ENCODE results near the gene RAD21L1.

Gene RAD21L1

DNA sequence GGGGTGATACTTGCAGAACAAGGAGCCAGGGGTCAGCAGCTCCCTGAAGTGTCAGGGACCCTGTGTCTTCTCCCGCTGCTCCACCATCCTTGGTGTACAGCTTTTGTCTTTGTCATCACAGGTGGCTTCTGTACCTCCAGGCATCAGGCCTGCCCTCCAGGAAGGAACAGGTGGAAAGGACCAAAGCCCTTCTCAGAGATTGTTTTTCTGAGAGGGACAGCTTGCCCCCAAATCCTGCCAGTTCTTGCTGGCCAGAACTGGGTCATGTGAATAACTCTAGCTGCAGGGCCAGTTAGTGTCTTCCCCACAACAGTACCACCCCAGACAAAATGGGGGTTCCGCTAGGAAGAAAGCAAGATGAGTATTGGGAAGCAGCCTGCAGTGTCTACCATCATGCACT, 71.6 kb downstream of the RAD21L1 start:
- H3K79me1 ChIP-seq (ENCODE audit: low read depth, low read length), result no peaks in the 10 kb centered on the region
- H3K9ac ChIP-seq (ENCODE audit: low read depth, low read length, poor library complexity), result no peak overlapping the region
- no peak overlapping the region for H3K23ac ChIP-seq (ENCODE audit: low read depth, low read length, poor library complexity)
- no peak overlapping the region for H3K4me3 ChIP-seq (ENCODE audit: low read length in 2 of 2)
- no peak overlapping the region for H2BK5ac ChIP-seq (ENCODE audit: low read length)
- no peak overlapping the region for H3K14ac ChIP-seq (ENCODE audit: low read length)
- H3K18ac ChIP-seq (ENCODE audit: low read length), result no peak overlapping the region
- no peak overlapping the region for H3K4me2 ChIP-seq (ENCODE audit: insufficient read depth, low read length, poor library complexity, severe bottlenecking)
- H2BK120ac ChIP-seq (ENCODE audit: low read depth, low read length), result no peak overlapping the region
- H2AK5ac ChIP-seq (ENCODE audit: low read depth, low read length), result no peak overlapping the region
- peaks cover 0 to 36% (median 0%) of the 10 kb centered on the region in 3 experiments for H3K27me3 ChIP-seq (ENCODE audit: control insufficient read depth in 3 of 3, insufficient read depth in 3 of 3, low read depth in 1 of 3, low read length in 3 of 3)
- H3K27ac ChIP-seq (replicated peaks; ENCODE audit: low read length), result no peak overlapping the region
- H2BK15ac ChIP-seq (ENCODE audit: low read length), result no peak overlapping the region
- no peak overlapping the region for H4K91ac ChIP-seq (ENCODE audit: low read depth, low read length, poor library complexity)
- DNase-seq (ENCODE audit: low spot score), result no peak
- H3K9me3 ChIP-seq (replicated peaks in 1 of 2; ENCODE audit: control insufficient read depth in 2 of 2, insufficient read depth in 1 of 2, low read depth in 1 of 2, low read length in 2 of 2), result no peaks in the 10 kb centered on the region
- no peak overlapping the region for H2AFZ ChIP-seq (ENCODE audit: low read length)
- no CpG with 5 or more reads among the region's 2 CpGs for WGBS, 2 donors (ENCODE audit: extremely low coverage in 2 of 2, insufficient read length in 2 of 2, insufficient replicate concordance in 1 of 2)
- no peaks in the 10 kb centered on the region for H3K36me3 ChIP-seq (replicated peaks in 1 of 2; ENCODE audit: control insufficient read depth in 2 of 2, insufficient read depth in 2 of 2, low read length in 2 of 2)
- H4K8ac ChIP-seq (ENCODE audit: low read depth, low read length), result no peak overlapping the region
- H2BK12ac ChIP-seq (ENCODE audit: low read length), result no peak overlapping the region
- no peak overlapping the region for H3K4ac ChIP-seq (ENCODE audit: low read length)
- H3K4me1 ChIP-seq (ENCODE audit: control insufficient read depth in 2 of 2, insufficient read depth in 1 of 2, low read depth in 1 of 2, low read length in 2 of 2), result peaks cover 0 to 6% of the 10 kb centered on the region in 2 donors

DNA sequence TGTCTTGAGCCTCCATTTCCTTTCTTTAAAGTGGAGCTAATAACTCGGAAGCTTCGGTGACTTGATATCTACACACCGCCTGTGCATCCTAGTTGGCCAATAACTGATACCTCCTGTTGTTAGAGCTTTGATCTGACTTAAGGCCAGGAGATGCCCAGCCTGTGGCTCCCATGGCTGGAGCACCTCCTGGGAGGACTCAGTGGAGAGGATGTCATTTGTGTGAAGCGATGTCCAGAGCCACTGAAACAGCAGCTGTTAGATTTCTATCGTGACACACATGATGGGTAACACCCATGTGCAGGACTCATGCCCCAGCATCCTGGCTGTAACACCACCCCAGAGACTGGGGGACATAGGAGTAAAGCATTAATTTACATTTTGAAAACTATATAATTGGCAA, 72.3 kb downstream of the RAD21L1 start:
- no peak overlapping the region for H2BK15ac ChIP-seq (ENCODE audit: low read length)
- no peaks in the 10 kb centered on the region for H3K79me1 ChIP-seq (ENCODE audit: low read depth, low read length)
- no peak for DNase-seq (ENCODE audit: low spot score)
- H3K9me3 ChIP-seq (replicated peaks in 1 of 2; ENCODE audit: control insufficient read depth in 2 of 2, insufficient read depth in 1 of 2, low read depth in 1 of 2, low read length in 2 of 2), result no peaks in the 10 kb centered on the region
- H3K4ac ChIP-seq (ENCODE audit: low read length), result no peak overlapping the region
- H2BK5ac ChIP-seq (ENCODE audit: low read length), result no peak overlapping the region
- H3K4me1 ChIP-seq (ENCODE audit: control insufficient read depth in 2 of 2, insufficient read depth in 1 of 2, low read depth in 1 of 2, low read length in 2 of 2), result peaks cover 0 to 6% of the 10 kb centered on the region in 2 donors
- no peak overlapping the region for H2AFZ ChIP-seq (ENCODE audit: low read length)
- no peak overlapping the region for H3K14ac ChIP-seq (ENCODE audit: low read length)
- no peak overlapping the region for H3K9ac ChIP-seq (ENCODE audit: low read depth, low read length, poor library complexity)
- H3K36me3 ChIP-seq (replicated peaks in 1 of 2; ENCODE audit: control insufficient read depth in 2 of 2, insufficient read depth in 2 of 2, low read length in 2 of 2), result no peaks in the 10 kb centered on the region
- no peak overlapping the region for H2AK5ac ChIP-seq (ENCODE audit: low read depth, low read length)
- H3K18ac ChIP-seq (ENCODE audit: low read length), result no peak overlapping the region
- H3K27ac ChIP-seq (replicated peaks; ENCODE audit: low read length), result no peak overlapping the region
- peaks cover 0 to 39% (median 0%) of the 10 kb centered on the region in 3 experiments for H3K27me3 ChIP-seq (ENCODE audit: control insufficient read depth in 3 of 3, insufficient read depth in 3 of 3, low read depth in 1 of 3, low read length in 3 of 3)
- H3K23ac ChIP-seq (ENCODE audit: low read depth, low read length, poor library complexity), result no peak overlapping the region
- no peak overlapping the region for H2BK120ac ChIP-seq (ENCODE audit: low read depth, low read length)
- no peak overlapping the region for H3K4me2 ChIP-seq (ENCODE audit: insufficient read depth, low read length, poor library complexity, severe bottlenecking)
- WGBS, 2 donors (ENCODE audit: extremely low coverage in 2 of 2, insufficient read length in 2 of 2, insufficient replicate concordance in 1 of 2), result no CpG with 5 or more reads among the region's 5 CpGs
- no peak overlapping the region for H4K8ac ChIP-seq (ENCODE audit: low read depth, low read length)
- H4K91ac ChIP-seq (ENCODE audit: low read depth, low read length, poor library complexity), result no peak overlapping the region
- H3K4me3 ChIP-seq (ENCODE audit: low read length in 2 of 2), result no peak overlapping the region
- H2BK12ac ChIP-seq (ENCODE audit: low read length), result no peak overlapping the region

DNA sequence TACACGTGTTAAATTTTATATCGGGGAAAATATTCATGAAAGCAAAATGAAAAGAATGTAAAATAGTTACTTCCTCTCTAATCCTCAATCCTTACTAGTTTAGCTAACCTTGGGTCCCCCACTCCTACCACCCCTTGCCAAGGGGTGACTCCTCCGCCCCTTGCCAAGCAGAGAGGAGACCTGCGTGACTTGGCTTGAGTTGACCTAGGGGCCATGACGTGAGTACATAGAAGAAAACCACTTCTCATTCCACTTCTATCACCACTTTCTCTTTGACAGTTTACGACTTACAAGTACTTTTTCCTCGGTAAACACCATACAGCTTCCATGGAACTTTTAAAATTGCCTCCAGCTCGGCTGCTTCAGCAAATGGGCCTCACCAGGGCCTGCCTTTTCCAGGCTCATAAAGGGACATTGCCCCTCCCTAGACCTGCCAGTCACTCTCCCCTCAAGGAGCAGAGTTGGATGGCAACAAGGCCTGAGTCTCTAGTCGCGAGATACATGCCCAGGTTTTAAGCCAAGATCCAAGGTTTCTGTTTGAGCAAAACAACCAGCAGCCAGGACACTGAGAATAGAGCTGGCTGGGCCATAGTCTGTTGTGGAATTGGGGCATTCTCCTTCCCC, 73.2 kb downstream of the RAD21L1 start:
- Histone ChIP-seq H3K79me1 (ENCODE audit: low read depth, low read length) (no peaks in the 10 kb centered on the region), H3K4me1 (ENCODE audit: control insufficient read depth in 2 of 2, insufficient read depth in 1 of 2, low read depth in 1 of 2, low read length in 2 of 2) (peaks cover 0 to 6% of the 10 kb centered on the region in 2 donors), H2BK5ac (ENCODE audit: low read length) (no peak overlapping the region), H3K4ac (ENCODE audit: low read length) (no peak overlapping the region), H3K36me3 (replicated peaks in 1 of 2; ENCODE audit: control insufficient read depth in 2 of 2, insufficient read depth in 2 of 2, low read length in 2 of 2) (no peaks in the 10 kb centered on the region), H3K23ac (ENCODE audit: low read depth, low read length, poor library complexity) (no peak overlapping the region), H3K4me2 (ENCODE audit: insufficient read depth, low read length, poor library complexity, severe bottlenecking) (no peak overlapping the region), H2BK15ac (ENCODE audit: low read length) (no peak overlapping the region), H3K14ac (ENCODE audit: low read length) (peak overlapping the region; percentile 11), H3K9me3 (replicated peaks in 1 of 2; ENCODE audit: control insufficient read depth in 2 of 2, insufficient read depth in 1 of 2, low read depth in 1 of 2, low read length in 2 of 2) (no peaks in the 10 kb centered on the region), H2BK120ac (ENCODE audit: low read depth, low read length) (no peak overlapping the region), H4K91ac (ENCODE audit: low read depth, low read length, poor library complexity) (no peak overlapping the region), H3K27ac (replicated peaks; ENCODE audit: low read length) (no peak overlapping the region), H2AFZ (ENCODE audit: low read length) (no peak overlapping the region), H3K18ac (ENCODE audit: low read length) (no peak overlapping the region), H2AK5ac (ENCODE audit: low read depth, low read length) (no peak overlapping the region), H3K27me3 (ENCODE audit: control insufficient read depth in 3 of 3, insufficient read depth in 3 of 3, low read depth in 1 of 3, low read length in 3 of 3) (peaks cover 0 to 36% (median 0%) of the 10 kb centered on the region in 3 experiments), H3K4me3 (ENCODE audit: low read length in 2 of 2) (no peak overlapping the region), H2BK12ac (ENCODE audit: low read length) (no peak overlapping the region), H3K9ac (ENCODE audit: low read depth, low read length, poor library complexity) (no peak overlapping the region), H4K8ac (ENCODE audit: low read depth, low read length) (no peak overlapping the region)
- no peak for DNase-seq (ENCODE audit: low spot score)
- no CpG with 5 or more reads among the region's 10 CpGs for WGBS, 2 donors (ENCODE audit: extremely low coverage in 2 of 2, insufficient read length in 2 of 2, insufficient replicate concordance in 1 of 2)

- WGBS, 2 donors (ENCODE audit: extremely low coverage in 2 of 2, insufficient read length in 2 of 2, insufficient replicate concordance in 1 of 2), result no CpG with 5 or more reads among the region's 9 CpGs
- no peak overlapping the region for H3K4me2 ChIP-seq (ENCODE audit: insufficient read depth, low read length, poor library complexity, severe bottlenecking)
- no peak overlapping the region for H2BK5ac ChIP-seq (ENCODE audit: low read length)
- no peaks in the 10 kb centered on the region for H3K36me3 ChIP-seq (replicated peaks in 1 of 2; ENCODE audit: control insufficient read depth in 2 of 2, insufficient read depth in 2 of 2, low read length in 2 of 2)
- no peak overlapping the region for H3K9ac ChIP-seq (ENCODE audit: low read depth, low read length, poor library complexity)
- H2BK15ac ChIP-seq (ENCODE audit: low read length), result no peak overlapping the region
- no peaks in the 10 kb centered on the region for H3K79me1 ChIP-seq (ENCODE audit: low read depth, low read length)
- H4K91ac ChIP-seq (ENCODE audit: low read depth, low read length, poor library complexity), result no peak overlapping the region
- no peak overlapping the region for H2AFZ ChIP-seq (ENCODE audit: low read length)
- H4K8ac ChIP-seq (ENCODE audit: low read depth, low read length), result no peak overlapping the region
- H3K14ac ChIP-seq (ENCODE audit: low read length), result peak overlapping the region; percentile 11
- H3K27ac ChIP-seq (replicated peaks; ENCODE audit: low read length), result no peak overlapping the region
- H3K4ac ChIP-seq (ENCODE audit: low read length), result no peak overlapping the region
- H3K23ac ChIP-seq (ENCODE audit: low read depth, low read length, poor library complexity), result no peak overlapping the region
- no peak overlapping the region for H2BK12ac ChIP-seq (ENCODE audit: low read length)
- no peak overlapping the region for H2BK120ac ChIP-seq (ENCODE audit: low read depth, low read length)
- no peak overlapping the region for H2AK5ac ChIP-seq (ENCODE audit: low read depth, low read length)
- H3K27me3 ChIP-seq (ENCODE audit: control insufficient read depth in 3 of 3, insufficient read depth in 3 of 3, low read depth in 1 of 3, low read length in 3 of 3), result peaks cover 0 to 35% (median 0%) of the 10 kb centered on the region in 3 experiments
- no peaks in the 10 kb centered on the region for H3K9me3 ChIP-seq (replicated peaks in 1 of 2; ENCODE audit: control insufficient read depth in 2 of 2, insufficient read depth in 1 of 2, low read depth in 1 of 2, low read length in 2 of 2)
- H3K18ac ChIP-seq (ENCODE audit: low read length), result peak overlapping the region; percentile 21
- peaks cover 0 to 6% of the 10 kb centered on the region in 2 donors for H3K4me1 ChIP-seq (ENCODE audit: control insufficient read depth in 2 of 2, insufficient read depth in 1 of 2, low read depth in 1 of 2, low read length in 2 of 2)
- no peak overlapping the region for H3K4me3 ChIP-seq (ENCODE audit: low read length in 2 of 2)
- no peak for DNase-seq (ENCODE audit: low spot score)
These were observed 73.7 kb downstream of the RAD21L1 start for GRCh38 chr20:1299522-1299921.

Measured in neuronal stem cell (in vitro differentiated cells).